Inflammatory macrophage treated with lipopolysaccharide for 1 hour (primary cell): Measurements from ENCODE around the gene FOXA2.
"Not testable (repeated sequence)": the region's sequence is repeated elsewhere in the genome, so short reads cannot be mapped to it uniquely, and the experiment has no call there.

Source experiments
- DNase-seq, 2 donors: peaks; one replicate each; pipeline ENCODE4 v3.0.0-alpha.2; 2020 to 2022

The FOXA2 gene

GRCh38 chr20:22567944-22568871, 16.2 kb downstream of the FOXA2 start:
- no peak for DNase-seq

DNA sequence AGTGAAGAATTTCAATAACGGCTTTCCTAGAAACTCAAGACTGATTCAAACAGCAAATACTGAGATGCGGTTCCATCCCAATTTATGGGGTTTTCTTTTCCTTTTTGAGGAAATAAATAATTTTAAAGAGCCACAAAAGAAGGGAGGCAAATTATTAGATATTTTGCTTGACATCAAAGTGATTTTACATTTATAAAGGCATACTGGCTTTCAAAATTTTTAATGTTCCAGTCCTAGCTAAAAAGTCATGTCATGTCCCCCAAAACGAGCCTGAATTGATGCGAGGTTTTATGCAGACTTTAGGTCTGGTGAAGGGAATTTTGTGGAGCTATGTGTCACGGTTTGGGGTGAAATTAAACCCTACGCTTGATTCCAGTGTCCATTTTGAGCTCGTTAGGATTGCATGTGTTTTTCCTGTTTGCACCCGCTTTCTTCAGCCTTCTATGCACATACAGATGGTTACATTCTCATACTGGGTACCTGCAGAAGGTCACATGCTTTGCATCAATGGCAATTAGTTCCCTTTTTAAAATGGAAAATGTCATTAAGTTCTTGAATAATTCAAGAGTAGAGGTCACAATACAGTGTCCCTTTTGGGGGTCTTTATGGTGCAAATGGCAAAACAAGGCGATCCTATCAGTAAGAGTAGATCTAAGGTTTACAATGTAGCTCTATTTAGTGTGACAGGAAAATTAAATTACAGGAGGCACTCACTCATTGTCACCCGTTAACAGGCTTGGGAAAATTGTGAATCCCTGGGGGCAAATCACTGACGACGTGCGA, 17.3 kb downstream of the FOXA2 start:
- no peak for DNase-seq

DNA sequence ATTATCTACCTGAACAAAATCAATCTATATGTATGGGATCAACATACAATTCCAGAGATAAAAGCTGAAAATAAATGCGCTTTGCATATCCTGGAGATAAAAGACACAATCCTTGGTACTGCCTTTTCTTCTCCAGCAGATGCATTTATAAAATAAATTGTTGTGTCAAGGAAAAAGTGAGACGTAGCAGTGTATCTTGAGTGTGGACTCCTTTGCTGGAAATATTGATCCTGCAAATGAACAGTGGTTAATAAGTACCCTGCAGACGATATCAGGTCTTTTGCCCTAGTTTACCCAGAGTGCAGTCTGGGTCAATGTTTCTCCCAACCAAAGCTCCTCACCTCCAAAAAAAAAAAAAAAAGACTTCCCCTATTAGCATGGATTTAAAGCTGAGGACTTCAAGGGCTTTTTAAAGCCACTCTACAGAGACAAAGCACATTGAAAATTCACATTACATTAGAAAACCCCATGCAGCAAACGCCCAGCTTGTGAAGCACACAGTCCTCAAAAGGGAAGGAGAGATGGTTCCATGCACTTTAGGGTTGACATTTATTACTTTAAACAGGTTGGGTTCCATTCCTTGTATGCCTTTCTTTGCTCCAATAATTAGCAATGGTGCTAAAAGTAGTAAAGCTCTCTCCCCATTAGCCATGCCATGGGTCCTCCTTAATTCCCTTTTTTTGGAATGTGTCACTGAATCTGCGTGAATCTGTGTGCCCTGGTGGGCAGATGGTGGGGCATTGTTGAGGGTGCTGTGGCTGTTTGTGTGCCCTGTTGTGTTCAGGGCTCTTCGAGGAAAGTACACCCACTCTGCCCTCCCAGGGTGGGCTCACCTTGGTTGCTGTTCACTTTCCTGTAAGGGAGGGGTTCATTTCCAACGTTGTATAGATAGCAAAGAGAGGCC, 21.1 kb downstream of the FOXA2 start:
- DNase-seq = no peak

DNA sequence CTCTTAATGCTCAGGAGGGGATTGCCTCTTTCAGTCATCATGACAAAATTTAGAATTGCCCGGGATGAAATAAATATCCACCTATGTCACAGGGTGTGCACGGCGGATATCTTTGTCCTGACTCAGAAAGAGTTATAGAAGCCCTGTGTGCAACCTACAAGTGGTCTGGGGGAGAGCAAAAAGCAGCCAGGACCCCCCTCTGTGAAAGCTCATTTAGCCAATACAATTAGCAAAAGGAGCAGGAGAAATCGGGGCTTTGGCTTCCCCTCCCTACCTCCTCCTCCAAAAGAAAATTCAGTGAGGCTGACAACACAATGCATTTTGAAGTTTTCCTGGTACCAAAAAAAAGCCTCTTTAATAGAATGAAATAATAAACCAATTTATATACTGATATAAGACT, 21.8 kb downstream of the FOXA2 start:
- DNase-seq = no peak

DNA sequence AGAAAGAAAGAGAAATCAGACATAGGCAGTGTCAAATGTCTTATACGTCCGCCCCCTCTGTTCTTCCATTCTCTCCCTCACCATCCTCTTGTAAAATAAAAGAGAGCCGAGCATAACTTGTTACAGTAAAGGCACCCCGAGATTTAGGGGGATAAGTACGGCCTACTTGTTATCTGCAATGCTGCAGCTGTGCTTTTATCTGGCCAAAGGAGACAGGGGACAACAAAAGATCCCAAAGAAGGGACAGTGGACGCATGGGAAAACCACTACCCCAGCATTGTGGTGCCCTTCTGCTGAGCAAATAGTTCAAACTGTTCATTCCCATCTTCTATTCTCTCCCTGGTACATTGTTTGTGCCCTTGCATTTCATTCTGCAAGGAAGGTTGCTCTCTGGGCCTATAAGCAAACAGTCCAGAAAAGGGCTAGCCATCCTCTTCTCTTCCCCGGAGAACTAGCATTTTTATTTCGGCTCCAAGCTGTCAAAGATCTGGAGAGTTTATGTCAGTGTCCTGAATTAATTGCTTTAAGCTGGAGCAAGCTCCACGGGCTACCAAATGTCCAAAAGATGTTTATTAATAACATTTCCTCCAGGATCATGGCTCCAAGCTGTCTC, 22.3 kb downstream of the FOXA2 start:
- DNase-seq = no peak

GRCh38 chr20:22560817-22561216, 23.6 kb downstream of the FOXA2 start:
- DNase-seq = no peak

GRCh38 chr20:22559711-22560318, 24.6 kb downstream of the FOXA2 start:
- no peak for DNase-seq

DNA sequence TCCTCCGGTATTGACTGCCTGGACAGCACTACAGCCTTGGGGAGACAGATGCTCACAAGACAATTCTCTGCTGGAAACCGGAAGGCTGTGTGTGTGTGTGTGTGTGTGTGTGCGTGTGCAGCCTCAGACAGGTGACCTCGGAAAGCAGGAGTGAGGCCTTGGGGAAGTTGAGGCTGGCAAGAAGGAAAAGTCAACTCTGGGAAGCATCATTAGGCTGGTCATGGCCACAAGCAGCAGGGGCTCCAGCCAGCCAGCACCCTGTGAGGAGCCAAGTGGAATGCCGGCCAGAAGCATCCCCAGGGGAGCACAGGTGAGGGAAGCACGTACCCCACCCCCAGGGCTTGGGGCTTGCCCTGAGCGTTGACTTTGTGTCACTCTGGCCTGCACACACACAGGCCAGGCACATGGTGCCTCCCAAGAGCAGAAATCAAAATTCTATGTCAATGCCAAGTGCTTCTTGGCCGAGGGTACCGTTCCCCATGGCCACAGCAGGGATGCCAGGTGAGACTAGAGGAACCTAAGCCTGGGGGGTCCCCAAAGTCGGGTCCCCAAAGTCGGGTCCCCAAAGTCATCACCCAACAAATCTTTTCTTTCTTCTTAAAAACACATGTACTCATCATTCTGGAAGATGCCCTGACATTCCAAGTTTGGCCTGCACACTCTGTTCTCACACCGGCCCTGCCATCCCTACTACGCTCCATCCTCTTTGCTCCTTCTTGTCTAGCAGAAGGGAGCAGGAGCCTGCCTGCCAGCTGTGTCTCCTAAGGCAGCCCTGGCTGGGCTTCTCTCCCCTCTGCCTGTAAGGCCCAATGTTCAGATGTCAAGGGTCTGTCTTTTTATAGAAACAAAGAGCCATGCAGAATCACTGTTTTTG, 26.7 kb downstream of the FOXA2 start:
- DNase-seq = no peak

GRCh38 chr20:22556565-22557056, 27.8 kb downstream of the FOXA2 start:
- no peak for DNase-seq

DNA sequence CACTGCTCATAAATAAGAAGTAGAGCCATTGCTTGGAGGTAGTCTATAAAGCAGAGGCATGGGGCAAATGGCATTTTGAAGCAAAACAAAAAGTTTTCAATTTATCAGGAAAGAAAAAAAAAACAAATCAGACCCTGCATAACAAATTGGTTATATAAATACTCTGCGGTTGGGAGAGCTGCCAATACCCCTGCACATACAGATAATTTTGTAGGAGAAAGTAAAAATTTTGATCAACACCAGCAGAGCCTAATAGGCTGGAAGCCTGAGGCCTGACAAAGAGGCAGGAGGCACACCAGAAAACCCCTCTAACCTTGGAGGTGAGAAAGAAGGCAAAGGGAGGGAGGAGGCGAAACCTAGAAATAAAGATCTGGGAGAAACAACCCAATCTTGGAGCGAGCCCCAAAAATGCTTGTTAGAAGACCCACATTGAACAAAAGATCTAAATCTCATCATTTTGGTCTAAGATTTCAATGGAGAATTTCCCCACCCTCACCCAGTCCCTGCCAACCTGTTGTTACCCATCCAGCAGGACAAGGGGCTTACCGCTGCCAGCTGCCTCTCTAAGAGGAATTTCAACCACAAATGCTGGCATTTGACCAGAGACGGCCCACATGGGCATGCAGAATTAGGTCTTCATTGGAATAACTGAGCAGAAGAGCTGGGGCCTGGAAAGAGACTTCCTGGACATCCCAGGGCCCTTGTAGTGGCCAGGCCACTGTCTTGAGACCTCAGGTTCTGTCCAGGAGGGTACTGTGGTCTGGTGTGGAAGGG, 28.4 kb downstream of the FOXA2 start:
- no peak for DNase-seq

GRCh38 chr20:22554391-22554790, 30.0 kb downstream of the FOXA2 start:
- no peak for DNase-seq

DNA sequence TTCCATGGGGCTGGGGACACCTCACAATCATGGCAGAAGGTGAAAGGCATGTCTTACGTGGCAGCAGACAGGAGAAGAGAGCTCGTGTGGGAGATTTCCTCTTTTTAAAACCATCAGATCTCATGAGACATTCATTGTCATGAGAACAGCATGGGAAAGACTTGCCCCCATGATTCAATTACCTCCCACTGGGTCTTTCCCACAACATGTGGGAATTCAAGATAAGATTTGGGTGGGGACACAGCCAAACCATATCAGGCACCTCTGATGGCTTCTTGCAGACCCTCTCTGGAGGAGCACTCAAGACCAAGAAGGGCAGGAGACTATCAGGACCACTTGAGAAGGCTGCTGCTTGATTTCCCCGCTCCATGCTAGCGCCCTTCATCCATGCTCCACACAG, 33.9 kb downstream of the FOXA2 start:
- not testable (repeated sequence) for DNase-seq

GRCh38 chr20:22548040-22548439, 36.3 kb downstream of the FOXA2 start:
- DNase-seq = no peak

- DNase-seq = no peak
These were observed 38.0 kb downstream of the FOXA2 start for GRCh38 chr20:22546344-22546743.

DNA sequence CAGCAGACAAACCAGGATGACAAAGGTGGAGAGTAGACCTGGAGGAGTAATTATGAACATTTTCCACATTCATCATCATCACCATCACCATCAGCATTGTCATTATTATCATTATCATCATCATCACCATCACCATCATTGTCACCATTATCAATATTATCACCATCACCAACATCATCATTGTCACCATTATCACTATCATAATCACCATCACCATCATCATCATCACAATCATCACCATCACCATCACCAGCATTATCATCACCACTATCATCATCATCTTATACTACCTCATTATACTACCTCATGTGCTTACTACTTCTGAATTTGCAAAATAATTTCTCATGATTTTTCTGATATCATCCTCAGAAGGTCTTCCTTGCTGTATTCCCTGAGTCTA, 39.3 kb downstream of the FOXA2 start:
- no peak for DNase-seq

GRCh38 chr20:22544462-22544861, 39.9 kb downstream of the FOXA2 start:
- no peak for DNase-seq

DNA sequence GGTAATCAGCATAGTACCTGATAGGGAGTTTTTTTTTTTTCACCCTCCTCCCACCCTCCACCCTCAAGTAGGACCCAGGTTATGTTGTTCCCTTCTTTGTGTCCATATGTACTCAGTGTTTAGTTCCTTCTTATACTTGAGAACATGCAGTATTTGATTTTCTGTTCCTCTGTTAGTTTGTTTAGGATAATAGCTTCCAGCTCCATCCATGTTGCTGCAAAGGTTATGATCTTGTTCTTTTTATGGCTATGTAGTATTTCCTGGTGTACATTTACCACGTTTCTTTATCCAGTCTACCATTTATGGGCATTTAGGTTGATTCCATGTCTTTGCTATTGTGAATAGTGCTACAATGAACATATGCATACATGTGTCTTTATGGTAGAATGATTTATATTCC, 41.9 kb downstream of the FOXA2 start:
- DNase-seq = no peak

- DNase-seq = no peak
These were observed 43.5 kb downstream of the FOXA2 start for GRCh38 chr20:22540832-22541231.

- no peak for DNase-seq
These were observed 47.2 kb downstream of the FOXA2 start for GRCh38 chr20:22536956-22537756.
